ENCODE measurements around the gene TOB1. TPM values are rescaled to one million over a fixed set of nuclear protein-coding genes. Genes with fewer than 3 reads are reported as not detected.

TOB1 gene
- total and polyA plus RNA-seq, 9 of the 15 experiments (the other 6 are each of a cell fraction or from before 2014, with no cell fraction given) = 4.8 to 63.7 (median 13.2) TPM

DNA sequence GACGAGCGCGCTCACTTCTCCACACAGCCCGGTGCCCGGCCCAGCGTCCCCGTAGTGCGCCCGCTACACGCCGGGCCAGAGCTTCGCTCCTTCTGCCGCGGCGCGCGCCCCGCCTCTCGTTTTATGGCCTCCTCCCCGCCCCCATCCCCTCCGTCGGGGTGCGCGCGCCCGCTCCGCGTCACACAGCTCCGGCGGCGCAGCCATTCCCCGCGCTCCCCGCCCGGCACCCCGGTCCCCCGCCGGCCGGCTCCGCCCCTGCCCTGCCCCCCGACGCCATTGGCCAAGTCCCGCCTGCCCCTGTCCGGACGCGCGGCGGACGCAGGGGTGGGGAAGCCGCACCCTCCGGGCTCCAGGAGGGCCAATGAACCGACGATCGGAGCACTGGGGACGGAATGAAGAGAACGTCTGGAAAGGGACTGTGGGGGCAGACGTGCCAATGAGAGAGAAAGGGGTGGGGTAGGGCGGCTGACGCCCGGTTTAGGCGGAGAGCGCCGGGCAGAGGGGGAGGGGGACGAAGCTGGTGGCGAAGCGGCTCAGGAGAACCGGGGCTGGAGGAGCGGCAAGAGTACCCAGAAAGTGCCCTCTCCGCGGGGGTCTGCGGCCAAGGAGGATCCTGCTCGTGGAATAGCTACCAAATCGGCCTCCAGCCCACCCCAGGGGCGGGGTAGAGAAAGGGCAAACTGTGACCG, at the start of gene TOB1 (continued):
- TF ChIP-seq EWSR1 (IDR thresholded peaks at IDR 0.05; ENCODE audit: borderline replicate concordance, low read depth, partially characterized antibody) (no peak), PTRF (tag; IDR thresholded peaks at IDR 0.05) (no peak), EHMT2 (IDR thresholded peaks at IDR 0.05) (no peak), BMI1 (IDR thresholded peaks at IDR 0.05; ENCODE audit: low read length) (no peak), KDM5B (IDR thresholded peaks at IDR 0.05; ENCODE audit: insufficient replicate concordance, low read depth, low read length) (peak; percentile 99), ZNF551 (CRISPR knock-in tag; IDR thresholded peaks at IDR 0.05) (no peak), DMBX1 (CRISPR knock-in tag; IDR thresholded peaks at IDR 0.05; ENCODE audit: borderline replicate concordance) (no peak), GABPA (tag; conservative IDR thresholded peaks at IDR 0.05; ENCODE audit: low read depth) (no peak), FOXA1 (IDR thresholded peaks at IDR 0.05; ENCODE audit: borderline replicate concordance) (no peak), RUNX1 (IDR thresholded peaks at IDR 0.05; ENCODE audit: low read depth) (peak; percentile 70; the same call in 1 of the 2 replicates)
- TF ChIP-seq, protein P1, sequence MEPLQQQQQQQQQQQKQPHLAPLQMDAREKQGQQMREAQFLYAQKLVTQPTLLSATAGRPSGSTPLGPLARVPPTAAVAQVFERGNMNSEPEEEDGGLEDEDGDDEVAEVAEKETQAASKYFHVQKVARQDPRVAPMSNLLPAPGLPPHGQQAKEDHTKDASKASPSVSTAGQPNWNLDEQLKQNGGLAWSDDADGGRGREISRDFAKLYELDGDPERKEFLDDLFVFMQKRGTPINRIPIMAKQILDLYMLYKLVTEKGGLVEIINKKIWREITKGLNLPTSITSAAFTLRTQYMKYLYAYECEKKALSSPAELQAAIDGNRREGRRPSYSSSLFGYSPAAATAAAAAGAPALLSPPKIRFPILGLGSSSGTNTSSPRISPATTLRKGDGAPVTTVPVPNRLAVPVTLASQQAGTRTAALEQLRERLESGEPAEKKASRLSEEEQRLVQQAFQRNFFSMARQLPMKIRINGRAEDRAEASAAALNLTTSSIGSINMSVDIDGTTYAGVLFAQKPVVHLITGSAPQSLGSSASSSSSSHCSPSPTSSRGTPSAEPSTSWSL (CRISPR knock-in tag; IDR thresholded peaks at IDR 0.05; ENCODE audit: borderline replicate concordance) = 0 out of 2 replicates have a peak, but pooled peaks have one; percentile 29
- TF ChIP-seq, protein P2, sequence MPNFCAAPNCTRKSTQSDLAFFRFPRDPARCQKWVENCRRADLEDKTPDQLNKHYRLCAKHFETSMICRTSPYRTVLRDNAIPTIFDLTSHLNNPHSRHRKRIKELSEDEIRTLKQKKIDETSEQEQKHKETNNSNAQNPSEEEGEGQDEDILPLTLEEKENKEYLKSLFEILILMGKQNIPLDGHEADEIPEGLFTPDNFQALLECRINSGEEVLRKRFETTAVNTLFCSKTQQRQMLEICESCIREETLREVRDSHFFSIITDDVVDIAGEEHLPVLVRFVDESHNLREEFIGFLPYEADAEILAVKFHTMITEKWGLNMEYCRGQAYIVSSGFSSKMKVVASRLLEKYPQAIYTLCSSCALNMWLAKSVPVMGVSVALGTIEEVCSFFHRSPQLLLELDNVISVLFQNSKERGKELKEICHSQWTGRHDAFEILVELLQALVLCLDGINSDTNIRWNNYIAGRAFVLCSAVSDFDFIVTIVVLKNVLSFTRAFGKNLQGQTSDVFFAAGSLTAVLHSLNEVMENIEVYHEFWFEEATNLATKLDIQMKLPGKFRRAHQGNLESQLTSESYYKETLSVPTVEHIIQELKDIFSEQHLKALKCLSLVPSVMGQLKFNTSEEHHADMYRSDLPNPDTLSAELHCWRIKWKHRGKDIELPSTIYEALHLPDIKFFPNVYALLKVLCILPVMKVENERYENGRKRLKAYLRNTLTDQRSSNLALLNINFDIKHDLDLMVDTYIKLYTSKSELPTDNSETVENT (CRISPR knock-in tag; IDR thresholded peaks at IDR 0.05) = peak; percentile 96
- TF ChIP-seq, protein P3, sequence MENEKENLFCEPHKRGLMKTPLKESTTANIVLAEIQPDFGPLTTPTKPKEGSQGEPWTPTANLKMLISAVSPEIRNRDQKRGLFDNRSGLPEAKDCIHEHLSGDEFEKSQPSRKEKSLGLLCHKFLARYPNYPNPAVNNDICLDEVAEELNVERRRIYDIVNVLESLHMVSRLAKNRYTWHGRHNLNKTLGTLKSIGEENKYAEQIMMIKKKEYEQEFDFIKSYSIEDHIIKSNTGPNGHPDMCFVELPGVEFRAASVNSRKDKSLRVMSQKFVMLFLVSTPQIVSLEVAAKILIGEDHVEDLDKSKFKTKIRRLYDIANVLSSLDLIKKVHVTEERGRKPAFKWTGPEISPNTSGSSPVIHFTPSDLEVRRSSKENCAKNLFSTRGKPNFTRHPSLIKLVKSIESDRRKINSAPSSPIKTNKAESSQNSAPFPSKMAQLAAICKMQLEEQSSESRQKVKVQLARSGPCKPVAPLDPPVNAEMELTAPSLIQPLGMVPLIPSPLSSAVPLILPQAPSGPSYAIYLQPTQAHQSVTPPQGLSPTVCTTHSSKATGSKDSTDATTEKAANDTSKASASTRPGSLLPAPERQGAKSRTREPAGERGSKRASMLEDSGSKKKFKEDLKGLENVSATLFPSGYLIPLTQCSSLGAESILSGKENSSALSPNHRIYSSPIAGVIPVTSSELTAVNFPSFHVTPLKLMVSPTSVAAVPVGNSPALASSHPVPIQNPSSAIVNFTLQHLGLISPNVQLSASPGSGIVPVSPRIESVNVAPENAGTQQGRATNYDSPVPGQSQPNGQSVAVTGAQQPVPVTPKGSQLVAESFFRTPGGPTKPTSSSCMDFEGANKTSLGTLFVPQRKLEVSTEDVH (IDR thresholded peaks at IDR 0.05; ENCODE audit: low read depth, partially characterized antibody) = peak; percentile 25
- TF ChIP-seq, protein P4, sequence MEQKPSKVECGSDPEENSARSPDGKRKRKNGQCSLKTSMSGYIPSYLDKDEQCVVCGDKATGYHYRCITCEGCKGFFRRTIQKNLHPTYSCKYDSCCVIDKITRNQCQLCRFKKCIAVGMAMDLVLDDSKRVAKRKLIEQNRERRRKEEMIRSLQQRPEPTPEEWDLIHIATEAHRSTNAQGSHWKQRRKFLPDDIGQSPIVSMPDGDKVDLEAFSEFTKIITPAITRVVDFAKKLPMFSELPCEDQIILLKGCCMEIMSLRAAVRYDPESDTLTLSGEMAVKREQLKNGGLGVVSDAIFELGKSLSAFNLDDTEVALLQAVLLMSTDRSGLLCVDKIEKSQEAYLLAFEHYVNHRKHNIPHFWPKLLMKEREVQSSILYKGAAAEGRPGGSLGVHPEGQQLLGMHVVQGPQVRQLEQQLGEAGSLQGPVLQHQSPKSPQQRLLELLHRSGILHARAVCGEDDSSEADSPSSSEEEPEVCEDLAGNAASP (IDR thresholded peaks at IDR 0.05) = no peak
- TF ChIP-seq, protein P5, sequence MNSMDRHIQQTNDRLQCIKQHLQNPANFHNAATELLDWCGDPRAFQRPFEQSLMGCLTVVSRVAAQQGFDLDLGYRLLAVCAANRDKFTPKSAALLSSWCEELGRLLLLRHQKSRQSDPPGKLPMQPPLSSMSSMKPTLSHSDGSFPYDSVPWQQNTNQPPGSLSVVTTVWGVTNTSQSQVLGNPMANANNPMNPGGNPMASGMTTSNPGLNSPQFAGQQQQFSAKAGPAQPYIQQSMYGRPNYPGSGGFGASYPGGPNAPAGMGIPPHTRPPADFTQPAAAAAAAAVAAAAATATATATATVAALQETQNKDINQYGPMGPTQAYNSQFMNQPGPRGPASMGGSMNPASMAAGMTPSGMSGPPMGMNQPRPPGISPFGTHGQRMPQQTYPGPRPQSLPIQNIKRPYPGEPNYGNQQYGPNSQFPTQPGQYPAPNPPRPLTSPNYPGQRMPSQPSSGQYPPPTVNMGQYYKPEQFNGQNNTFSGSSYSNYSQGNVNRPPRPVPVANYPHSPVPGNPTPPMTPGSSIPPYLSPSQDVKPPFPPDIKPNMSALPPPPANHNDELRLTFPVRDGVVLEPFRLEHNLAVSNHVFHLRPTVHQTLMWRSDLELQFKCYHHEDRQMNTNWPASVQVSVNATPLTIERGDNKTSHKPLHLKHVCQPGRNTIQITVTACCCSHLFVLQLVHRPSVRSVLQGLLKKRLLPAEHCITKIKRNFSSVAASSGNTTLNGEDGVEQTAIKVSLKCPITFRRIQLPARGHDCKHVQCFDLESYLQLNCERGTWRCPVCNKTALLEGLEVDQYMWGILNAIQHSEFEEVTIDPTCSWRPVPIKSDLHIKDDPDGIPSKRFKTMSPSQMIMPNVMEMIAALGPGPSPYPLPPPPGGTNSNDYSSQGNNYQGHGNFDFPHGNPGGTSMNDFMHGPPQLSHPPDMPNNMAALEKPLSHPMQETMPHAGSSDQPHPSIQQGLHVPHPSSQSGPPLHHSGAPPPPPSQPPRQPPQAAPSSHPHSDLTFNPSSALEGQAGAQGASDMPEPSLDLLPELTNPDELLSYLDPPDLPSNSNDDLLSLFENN (IDR thresholded peaks at IDR 0.05; ENCODE audit: low read depth in 2 of 2, low read length in 2 of 2) = peak in 1 of 2 experiments; percentile 84; a peak in 2 of 4 replicates

All from K562 (cell line).